ENCODE data around the gene SMIM38. TPM values are rescaled to one million over a fixed set of nuclear protein-coding genes. Genes with fewer than 3 reads are reported as not detected.

SMIM38 gene
- polyA plus RNA-seq: 1 to 10 TPM in 1 of 3 donors, under 1 TPM in 2; 0.09 to 2.0 (median 0.34) TPM

DNA sequence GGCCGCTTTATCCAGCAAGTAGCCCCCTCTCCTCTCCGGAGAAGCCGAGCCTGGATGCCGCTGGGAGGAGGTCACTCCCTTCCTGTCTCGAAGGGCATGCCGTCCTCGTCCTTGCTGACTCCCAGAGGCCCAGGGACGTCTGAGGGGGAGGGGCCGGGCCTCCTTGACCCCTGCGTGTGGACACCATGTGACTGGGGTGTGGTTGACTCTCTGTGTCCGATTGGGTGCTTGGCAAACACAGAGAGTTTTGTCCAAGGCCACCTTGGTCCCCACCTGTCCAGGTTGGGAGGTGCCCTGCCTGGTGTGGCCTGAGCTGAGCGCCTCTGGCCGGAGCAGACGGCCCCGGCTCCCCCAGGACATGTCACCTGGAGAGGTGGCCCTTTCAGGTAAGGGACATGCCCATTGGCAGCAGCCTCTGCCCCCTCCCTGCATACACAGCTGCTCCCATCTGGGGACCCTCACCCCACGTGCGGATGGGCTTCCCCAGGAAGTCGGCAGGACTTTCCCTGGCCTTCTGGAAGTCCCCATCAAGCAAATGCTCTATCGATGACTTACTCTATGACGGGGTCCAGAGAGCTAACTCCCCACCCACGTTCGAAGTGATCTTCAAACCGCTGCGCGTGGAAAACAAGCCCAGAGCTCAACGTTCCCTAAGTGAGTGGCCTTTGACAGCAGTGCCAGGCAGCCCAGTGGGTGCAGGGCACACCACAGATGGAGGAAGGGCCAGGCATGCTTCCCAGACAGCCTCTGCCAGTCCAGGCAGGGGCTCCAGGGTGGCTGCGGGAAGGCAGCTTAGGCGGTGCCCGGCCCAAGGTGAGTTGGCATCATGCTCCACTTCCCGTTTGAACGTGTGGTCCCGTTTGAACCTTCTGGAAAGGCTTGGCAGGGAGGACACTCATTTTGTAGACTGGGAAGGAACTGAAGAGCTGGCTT lies at the start of gene SMIM38:
SMIM38 (plus strand) TSS at position 634 of the 933 bp plus-strand sequence. CDS start 1,912 bp downstream, outside the sequence.
- H3K27ac ChIP-seq (ENCODE audit: low read depth, low read length): no peak within 1 kb of the TSS
- WGBS, 3 donors: 67 to 72% (median 71%) methylated on average over 32 of the region's 32 CpGs

DNA sequence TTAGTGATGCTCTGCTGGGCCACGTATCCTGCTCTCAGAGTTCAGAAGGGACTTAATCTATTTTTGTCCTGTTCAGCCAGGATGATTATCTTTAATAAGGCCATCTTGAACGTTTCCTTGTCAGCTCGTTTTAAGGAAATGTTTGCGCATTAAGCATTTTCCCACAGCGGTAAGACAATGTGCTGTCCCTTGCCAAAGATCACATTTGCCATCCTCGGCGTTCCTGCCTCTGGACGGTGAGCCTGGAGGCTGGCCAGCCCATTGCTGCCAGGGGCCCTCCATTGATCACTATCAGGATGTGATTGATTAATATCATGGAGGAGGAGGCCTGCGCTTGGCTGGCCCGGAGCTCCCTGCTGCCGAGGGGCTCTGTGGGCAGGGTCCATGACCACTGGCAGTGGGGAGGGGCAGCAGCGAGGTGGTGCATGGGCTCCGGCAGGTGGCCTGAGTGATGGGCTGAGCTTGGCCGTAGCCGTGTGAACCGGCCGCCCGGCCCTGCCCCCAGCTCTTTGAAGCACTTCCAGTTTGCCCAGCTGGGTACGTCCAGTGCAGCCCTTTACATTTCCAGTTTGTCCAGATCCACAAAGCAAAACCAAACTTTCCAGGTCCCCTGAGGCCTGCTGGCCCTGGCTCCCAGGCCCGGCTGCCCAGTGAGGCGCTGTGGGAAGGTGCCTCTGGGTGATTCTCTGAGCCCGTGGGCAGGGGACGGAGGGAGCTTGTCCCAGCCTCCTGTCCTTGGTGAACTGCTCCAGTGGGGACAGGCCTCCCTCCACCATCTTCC lies 49.5 kb upstream of the SMIM38 start:
- WGBS, 3 donors: 48 to 68% (median 67%) methylated on average over 23 of the region's 23 CpGs
- no peak overlapping the region for H3K27ac ChIP-seq (ENCODE audit: low read depth, low read length)

DNA sequence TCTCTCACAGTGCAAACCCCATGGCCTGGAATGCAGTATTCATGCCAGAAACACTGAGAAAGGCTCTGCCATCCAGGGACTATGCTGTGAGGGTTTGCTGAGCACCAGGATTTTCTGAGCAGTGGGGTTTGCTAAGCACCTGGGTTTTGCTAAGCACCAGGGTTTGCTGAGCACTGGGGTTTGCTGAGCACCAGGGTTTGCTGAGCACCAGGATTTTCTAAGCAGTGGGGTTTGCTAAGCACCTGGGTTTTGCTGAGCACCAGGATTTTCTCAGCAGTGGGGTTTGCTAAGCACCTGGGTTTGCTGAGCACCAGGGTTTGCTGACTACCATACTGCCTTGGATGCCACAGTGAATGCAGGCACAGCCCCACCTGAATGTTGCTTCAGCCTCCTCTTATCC lies 48.3 kb upstream of the SMIM38 start:
- no peak overlapping the region for H3K27ac ChIP-seq (ENCODE audit: low read depth, low read length)

DNA sequence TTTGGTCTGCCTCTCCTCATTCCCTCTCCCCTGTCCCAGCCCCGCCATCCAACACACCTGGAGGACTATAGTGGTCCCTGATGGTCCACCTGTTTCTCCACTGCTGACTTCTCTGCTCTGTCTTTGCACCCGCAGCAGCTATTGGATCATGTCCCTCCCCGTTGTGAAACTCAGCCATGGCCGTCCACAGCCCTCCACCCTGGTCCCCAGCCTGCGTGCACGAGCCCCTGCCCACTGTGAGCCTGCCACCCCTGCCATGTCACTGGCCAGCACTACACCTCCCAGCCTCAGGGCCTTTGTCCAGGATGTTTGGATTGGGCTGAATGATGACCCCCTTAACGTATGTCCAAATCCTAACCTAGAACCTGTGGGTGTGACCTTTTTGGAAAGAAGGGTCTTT lies 47.7 kb upstream of the SMIM38 start:
- WGBS, 3 donors: 95 to 97% (median 96%) methylated on average over 7 of the region's 7 CpGs
- no peak overlapping the region for H3K27ac ChIP-seq (ENCODE audit: low read depth, low read length)

DNA sequence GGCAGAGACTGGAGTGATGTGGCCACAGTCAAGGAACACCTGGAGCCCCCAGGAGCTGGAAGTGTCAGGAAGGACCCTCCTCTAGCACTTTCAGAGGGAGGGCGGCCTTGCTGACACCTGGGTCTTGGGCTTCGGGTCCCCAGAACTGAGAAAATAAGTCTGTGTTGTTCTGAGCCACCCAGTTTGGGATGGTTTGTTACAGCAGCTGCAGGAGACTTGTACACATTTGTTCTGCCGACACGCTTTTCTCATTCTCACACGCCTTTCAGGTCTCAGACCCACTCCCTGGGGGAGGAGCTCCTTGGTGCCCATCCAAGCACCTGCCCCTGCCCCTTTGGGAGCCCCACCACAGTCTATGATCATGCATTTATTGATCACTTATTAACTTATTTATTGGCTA lies 47.2 kb upstream of the SMIM38 start:
- 94 to 95% (median 95%) methylated on average over 5 of the region's 5 CpGs for WGBS, 3 donors
- no peak overlapping the region for H3K27ac ChIP-seq (ENCODE audit: low read depth, low read length)

DNA sequence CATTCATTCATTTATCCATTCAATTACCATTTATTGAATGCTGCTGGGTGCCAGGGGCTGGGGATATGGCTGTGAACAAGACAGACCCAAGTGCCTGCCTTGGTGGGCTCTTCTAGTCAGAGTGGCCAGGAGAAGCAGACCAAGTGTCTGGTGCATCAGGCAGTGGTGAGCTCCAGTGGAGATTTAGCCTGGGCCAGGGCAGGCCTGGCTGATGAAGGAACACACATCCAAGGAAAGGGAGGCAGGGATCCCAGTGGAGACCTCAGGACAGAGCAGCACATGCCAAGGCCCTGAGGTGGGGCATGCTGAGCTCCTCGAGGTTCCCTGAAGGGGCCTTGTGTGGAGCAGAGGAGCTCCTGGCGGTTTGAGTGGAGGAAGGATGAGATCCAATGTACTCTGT lies 46.6 kb upstream of the SMIM38 start:
- WGBS, 3 donors: 83 to 92% (median 88%) methylated on average over 2 of the region's 2 CpGs
- H3K27ac ChIP-seq (ENCODE audit: low read depth, low read length): no peak overlapping the region

DNA sequence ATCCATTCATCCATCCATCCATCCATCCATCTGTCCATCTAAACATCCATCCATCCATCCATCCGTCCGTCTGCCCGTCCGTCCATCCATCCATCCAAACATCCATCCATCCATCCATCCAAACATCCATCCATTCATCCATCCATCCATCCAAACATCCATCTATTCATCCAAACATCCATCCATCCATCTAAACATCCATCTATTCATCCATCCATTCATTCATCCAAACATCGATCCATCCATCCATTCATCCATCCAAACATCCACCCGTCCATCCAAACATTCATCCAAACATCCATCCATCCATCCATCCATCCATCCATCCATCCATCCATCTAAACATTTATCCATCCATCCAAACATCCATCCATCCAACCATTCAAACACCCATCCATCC lies 45.3 kb upstream of the SMIM38 start:
- WGBS, 3 donors: 92 to 95% (median 95%) methylated on average over 6 of the region's 6 CpGs
- H3K27ac ChIP-seq (ENCODE audit: low read depth, low read length): no peak overlapping the region

DNA sequence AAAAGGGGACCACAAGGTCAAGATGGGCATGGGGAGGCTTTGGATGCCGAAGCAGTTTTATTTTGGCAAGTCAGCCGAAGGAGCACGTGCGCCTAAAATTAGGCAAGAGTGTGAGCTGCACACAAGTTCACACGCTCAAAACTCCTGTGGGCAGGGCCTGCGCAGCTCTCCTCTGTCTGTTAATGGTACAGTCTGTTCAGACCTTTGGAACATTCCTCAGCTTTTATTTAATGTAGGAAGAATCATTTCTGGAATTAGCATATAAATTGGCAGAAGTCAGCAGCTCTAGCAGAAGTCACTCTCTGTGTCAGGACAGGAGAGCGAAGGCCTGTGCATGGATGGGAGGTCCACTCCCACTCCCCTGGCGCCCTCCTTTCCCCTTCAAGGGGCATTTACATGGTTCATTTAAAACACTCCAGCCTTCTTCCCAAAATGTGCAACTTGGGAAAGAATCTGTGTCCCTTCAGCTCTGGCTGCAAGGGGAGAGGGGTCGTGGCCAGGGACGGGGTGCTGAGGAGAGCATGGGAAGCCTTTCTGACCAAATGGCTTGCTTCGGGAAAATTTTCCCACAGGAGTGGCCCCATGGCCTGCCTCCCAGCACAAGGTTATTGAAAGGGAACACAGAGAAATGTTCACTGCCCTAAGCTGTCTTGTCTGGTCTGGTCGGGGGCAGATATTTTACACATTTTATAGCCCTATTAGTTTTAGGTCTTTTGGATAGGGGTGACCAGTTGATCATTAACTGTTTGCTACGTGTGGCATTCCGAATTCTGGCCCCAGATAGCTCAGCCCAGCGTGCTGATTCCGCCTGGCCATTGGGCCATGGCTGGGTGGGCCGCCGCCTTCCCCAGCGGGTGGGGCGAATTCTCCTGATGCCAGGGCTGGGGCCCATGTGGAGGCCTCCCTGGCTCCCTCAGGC lies 43.9 kb upstream of the SMIM38 start:
- no peak overlapping the region for H3K27ac ChIP-seq (ENCODE audit: low read depth, low read length)
- 72 to 89% (median 86%) methylated on average over 20 of the region's 20 CpGs for WGBS, 3 donors

DNA sequence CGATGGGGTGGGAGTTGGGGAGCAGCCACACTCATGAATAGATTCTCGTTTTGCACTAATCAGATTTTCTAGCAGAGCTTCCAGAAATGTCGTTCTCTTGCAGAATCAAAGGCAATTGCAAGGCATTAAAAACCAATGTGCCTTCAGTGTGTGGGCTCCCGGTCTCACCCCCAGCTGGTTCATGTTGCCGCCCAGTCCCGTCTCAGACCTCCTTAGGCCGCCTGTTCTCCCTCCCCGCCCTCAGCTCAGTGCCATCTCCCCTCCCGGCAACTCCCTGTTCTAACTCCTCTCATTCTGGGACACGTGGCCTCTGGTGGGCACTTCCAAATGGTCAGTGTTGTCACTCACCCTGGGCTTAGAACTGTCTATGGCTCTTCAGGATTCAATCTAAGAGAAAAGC lies 42.5 kb upstream of the SMIM38 start:
- H3K27ac ChIP-seq (ENCODE audit: low read depth, low read length): no peak overlapping the region
- 85 to 91% (median 88%) methylated on average over 10 of the region's 10 CpGs for WGBS, 3 donors

DNA sequence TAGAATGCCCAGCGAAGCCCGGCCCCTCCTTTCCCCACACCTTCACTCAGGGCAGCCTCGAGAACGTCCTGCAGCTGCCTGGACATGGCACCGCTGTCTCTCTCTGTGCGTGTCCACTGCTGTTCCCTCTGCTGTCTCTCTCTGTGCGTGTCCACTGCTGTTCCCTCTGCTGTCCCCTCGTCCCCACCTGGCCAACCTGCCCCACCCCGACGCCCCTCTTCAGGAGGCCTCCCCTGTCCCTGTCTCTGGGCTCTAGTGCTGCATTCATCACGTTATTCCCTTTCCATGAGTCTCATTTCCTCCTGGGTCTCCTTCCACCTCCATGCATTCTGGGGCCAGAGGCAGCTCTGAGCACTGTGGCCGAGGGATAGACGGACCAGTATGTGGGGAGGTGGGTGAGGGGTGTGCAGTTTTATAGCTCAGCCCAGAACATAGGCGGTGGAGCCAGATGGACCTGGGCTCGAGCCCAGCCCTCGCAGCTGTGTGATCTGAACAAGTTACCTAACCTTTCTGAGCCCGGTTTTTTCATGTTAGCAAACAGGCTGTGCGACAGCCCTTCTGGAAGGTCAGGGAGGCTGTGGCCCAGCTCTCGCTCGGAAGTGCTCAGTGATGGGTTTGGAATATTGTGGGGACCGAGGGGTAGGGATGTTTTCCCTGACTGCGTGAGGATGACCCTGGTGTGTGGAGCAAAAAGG lies 41.9 kb upstream of the SMIM38 start:
- no peak overlapping the region for H3K27ac ChIP-seq (ENCODE audit: low read depth, low read length)
- WGBS, 3 donors: 84 to 91% (median 86%) methylated on average over 22 of the region's 22 CpGs

DNA sequence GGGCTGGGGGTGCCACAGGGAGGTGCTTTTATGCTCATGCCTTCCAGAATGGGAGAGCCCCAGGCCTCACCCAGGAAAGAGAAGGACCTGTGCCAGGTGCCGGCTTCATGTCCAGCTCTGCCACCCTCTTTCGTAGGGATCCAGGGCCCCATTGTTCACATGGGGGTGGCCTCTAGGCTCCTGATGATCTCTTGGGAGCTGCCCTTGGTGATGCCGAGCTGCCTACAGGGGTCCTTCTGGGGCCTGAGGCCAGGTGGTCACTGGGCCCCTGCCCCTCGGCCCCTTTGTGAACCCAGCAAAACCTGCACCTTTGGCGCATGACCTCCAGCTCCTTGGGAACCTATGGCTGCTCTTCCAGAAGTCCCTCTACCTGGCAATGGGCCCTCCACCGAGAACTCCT lies 41.4 kb upstream of the SMIM38 start:
- 77 to 91% (median 90%) methylated on average over 5 to 6 of the region's 6 CpGs for WGBS, 3 donors
- H3K27ac ChIP-seq (ENCODE audit: low read depth, low read length): no peak overlapping the region

DNA sequence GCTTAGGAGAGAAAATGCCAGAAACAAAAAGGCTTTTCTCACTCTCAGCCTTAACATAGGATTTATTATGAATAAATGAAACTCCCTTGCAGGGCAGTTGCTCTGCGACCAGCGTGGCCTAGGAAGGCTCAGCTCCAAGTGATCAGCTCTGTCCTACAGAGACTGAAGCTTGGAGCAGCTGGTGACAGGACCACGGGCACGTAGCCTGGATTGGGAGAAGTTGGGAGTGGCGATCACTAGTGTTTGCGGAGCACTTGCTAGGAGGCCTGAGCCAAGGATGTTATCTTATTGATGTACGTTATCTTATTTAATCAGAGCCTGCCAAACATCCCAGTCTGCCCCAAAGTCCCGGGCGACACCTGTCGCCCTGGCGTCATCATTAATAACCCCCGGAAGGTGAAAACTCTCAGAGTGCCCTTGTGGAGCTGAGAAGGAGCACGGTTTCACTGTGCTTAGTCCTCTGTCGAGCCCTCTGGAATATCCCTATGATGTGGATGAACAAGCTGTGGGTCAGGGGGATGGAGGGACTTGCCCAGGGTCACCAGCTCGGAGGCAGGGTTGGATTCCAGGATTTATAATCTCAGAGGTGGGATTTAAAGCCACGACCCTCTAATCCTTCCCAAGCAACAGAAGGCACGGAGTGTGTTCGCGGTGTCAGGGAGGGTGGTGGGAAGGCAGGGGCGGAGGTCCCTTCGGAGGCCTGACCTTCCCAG lies 40.8 kb upstream of the SMIM38 start:
- no peak overlapping the region for H3K27ac ChIP-seq (ENCODE audit: low read depth, low read length)
- WGBS, 3 donors: 35 to 88% (median 83%) methylated on average over 21 of the region's 21 CpGs

DNA sequence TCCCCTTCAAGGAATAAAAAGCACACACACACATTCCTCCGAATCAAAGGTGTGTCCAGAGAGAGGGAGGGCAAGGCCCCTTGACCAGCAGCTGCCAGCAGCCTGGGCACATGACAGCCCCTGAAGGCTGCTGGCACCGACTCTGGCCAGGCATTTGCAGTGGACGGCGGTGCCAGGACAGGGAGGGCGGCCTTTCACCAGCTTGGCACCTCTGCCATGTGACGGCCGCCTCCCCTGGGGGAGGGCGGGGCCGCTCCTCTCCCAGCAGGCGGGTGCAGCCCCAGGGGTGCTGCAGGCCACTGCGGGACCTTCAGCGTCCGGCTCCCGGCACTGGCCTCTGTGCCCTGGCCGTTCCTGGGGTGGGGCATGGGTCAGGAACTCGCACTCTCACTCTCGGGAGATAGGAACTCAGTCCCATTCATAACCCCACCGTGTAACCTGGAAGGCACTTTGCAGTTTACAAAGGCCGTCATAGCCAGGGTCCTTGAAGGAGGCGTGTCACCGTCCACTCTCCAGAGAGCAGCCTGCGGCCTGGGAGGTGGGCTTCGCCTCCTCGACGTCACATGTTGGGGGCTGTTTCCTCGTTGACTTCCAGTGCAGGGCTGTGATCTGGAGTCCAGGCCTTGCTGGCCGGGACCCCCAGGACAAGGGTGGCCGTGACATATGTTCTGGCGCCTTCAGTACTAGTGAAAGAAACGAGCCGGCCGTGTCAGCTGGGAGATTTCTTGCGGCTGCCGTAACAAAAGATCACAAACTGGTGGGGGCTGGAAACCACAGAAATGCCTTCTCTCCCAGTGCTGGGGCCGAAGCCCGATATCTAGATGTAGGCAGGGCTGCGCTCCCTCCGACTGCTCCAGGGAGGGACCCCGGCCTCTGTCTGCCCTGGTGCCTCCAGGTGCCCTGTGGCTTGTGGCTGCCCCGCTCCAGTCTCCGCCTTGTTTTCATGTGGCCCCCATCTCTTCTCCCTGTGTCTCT lies 39.9 kb upstream of the SMIM38 start:
- 68 to 81% (median 75%) methylated on average over 40 to 41 of the region's 41 CpGs for WGBS, 3 donors
- no peak overlapping the region for H3K27ac ChIP-seq (ENCODE audit: low read depth, low read length)

DNA sequence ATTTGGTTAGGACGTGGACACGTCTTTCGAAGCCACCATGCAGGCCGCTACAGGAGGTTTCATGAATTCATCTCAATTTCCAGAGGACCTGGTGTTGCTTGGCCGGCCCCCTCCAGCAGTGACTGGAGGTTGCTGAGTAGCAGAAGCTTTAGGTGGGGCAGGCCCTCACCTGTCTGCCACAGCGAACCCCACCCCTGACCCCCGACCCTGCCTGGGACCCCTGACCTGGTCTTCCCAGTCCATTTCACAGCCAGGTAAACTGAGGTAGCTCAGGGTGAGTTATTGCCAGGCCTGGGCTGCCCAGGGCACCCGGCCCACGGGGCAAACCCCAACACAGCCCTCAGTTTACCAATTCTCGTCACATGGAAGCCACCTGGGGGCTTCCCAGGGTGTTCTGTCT lies 39.1 kb upstream of the SMIM38 start:
- no peak overlapping the region for H3K27ac ChIP-seq (ENCODE audit: low read depth, low read length)
- 90 to 95% (median 93%) methylated on average over 10 of the region's 10 CpGs for WGBS, 3 donors

DNA sequence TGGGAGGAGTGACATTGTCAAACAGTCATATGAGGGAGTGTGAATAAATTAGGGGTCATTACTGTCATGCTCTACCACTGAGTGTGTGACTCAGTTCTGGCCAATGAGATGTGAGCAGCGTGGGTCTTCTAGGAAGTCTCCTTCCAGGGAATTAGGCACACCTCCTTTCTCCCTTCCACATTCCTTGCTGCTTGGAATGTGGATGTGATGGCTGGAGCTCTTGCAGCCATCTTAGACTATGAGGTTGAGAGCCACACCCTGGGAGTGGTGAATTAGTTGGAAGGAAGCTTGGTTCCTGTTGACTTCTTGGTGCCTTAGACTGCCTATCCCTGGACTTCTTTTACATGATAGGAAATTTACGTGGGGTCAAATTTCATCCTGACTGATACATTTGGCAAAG lies 36.5 kb upstream of the SMIM38 start:
- H3K27ac ChIP-seq (ENCODE audit: low read depth, low read length): no peak overlapping the region
- WGBS, 3 donors: 72 to 93% (median 93%) methylated on average over 2 of the region's 2 CpGs

DNA sequence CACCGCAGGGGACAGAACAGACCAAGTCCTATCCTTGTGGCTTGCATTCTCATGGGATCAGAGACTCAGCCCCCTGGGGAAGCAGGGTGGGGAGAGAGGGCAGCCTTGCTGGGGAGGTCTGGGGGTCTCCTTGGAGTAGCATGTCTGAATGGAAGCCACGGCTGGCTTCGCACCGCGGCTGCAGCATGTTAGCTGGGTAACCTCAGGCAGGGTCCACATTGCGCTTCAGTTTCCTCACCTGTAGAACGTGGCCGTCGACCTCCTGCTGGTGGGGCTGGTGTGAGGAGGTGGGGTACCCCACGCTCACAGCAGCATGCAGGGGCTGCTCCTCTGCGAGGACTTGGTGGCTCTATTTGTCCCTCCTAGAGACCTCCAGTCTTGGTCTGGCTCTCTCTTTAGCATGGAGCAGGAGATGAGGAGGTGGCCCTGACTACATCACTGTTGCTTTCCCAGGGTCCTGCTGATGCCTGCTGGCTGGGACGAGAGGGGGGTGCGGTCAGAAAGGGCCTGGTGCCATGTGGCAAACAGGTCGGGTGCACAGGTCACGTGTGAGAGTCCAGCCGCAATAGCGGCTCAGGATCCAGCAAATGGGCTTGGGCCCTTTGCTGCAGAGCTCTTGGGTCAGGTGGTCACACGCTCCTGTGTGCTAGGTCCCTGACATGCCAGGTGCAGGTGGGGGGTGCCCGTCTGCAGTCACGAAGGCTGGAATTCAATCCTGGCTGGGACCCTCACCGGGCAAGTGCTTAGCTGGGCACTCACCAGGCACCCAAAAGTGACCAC lies 35.4 kb upstream of the SMIM38 start:
- no peak overlapping the region for H3K27ac ChIP-seq (ENCODE audit: low read depth, low read length)
- WGBS, 3 donors: 89 to 93% (median 89%) methylated on average over 21 of the region's 21 CpGs

Measured in adipose tissue (tissue), 3 donors.